Right ventricle myocardium inferior (tissue), 1 donor: ENCODE data around the gene SCP2. TPM values are rescaled to one million over a fixed set of nuclear protein-coding genes. Genes with fewer than 3 reads are reported as not detected.

Source experiments
- ATAC-seq: fragments of 200-7000 bp; cut with Tn5 transposase; one replicate; pipeline ENCODE4 v1.9.1; 2020; ENCODE audit warnings: mild to moderate bottlenecking, moderate library complexity
- DNase-seq: peaks from one replicate; pipeline ENCODE4 v3.0.0; 2021; ENCODE audit errors: missing footprints
- intact Hi-C: fragments of 100-400 bp; cut with DNase I; formaldehyde crosslinking; loops from one replicate; pipeline ENCODE4 v1.11.0; 2022
- total RNA-seq: library from RNA; stranded (reverse); fragmentation: NEBNext Ultra II Directional; extraction: Animal tissue kit (Norgen Biotek cat#: 25700); gene quantifications from one replicate; pipeline ENCODE4 v1.2.1, GENCODE V29; 2021
- donor health status: DM: no; HTN: yes; CAD: no; lungs with severe emphysema.

SCP2 gene
- total RNA-seq, 1 donor from 2014 or later: 132 TPM

DNA sequence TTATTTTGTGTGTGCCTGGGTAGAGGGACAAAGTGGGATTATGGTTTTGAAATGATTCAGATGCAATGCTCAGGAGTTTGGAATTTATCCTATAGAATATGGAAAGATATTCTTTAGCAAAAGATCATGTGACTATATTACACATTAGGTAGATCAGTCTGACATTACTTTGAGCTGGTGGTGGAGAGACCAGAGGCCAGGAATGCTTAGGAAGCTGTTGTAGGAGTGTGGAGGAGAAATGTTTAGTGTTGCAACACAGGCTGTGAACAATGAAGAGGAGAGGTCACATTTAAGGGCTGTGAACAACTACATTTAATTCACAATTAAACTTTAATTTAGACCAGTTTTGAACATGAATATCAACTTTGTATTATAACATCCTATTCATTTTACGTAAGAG, 89.6 kb downstream of the SCP2 start:
- ATAC-seq: no peak
- no peak for DNase-seq
- intact Hi-C loops: loop anchor here (10.0 kb wide), 1 partner anchor 168 kb away; no protein-coding TSS in a partner anchor

DNA sequence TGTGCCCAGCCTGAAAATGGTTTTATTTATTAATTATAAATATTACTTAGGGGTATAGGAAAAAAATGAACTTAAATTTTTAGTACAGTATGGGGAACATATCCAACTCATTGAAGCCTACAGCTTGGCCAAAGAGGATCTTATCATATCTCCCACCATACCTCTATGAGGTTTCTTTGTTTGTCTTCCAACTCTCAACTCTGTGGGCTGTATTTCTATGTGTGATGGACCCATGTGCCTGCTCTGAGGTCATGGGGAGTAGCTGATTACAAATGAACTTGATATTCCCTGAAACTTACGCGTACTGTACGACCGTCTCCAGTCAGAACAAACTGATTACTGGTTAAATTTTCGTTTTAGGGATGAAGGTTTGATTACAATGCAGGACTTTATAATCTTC, 93.5 kb downstream of the SCP2 start:
- DNase-seq: no peak
- no peak for ATAC-seq
- intact Hi-C loops: no loop called here

- ATAC-seq (no peak), DNase-seq (no peak)
- intact Hi-C loops: no loop called here
These were observed 95.1 kb downstream of the SCP2 start for GRCh38 chr1:53022179-53022578.

DNA sequence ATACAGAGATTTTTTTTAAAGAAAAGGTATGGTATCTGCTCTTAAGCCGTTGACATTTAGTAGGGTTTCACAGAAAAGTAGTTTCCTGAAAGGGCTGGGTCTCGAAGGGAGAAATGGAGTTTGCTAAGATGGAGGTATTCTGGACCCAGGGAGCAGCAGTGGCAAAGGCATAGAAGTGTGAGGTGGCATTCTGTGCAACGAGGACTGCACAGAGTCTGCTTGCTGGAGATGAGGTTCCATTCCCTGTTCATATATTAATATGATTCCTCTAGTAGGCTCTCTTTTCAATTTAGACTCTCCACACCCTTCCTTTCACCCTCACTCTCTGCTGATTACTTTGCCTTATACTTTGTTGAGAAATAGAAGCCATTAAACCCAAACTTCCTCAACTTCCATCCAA, 96.5 kb downstream of the SCP2 start:
- no peak for DNase-seq
- intact Hi-C loops: no loop called here
- ATAC-seq: no peak

- intact Hi-C loops: no loop called here
- DNase-seq: no peak
These were observed 97.0 kb downstream of the SCP2 start for GRCh38 chr1:53024117-53024516.

DNA sequence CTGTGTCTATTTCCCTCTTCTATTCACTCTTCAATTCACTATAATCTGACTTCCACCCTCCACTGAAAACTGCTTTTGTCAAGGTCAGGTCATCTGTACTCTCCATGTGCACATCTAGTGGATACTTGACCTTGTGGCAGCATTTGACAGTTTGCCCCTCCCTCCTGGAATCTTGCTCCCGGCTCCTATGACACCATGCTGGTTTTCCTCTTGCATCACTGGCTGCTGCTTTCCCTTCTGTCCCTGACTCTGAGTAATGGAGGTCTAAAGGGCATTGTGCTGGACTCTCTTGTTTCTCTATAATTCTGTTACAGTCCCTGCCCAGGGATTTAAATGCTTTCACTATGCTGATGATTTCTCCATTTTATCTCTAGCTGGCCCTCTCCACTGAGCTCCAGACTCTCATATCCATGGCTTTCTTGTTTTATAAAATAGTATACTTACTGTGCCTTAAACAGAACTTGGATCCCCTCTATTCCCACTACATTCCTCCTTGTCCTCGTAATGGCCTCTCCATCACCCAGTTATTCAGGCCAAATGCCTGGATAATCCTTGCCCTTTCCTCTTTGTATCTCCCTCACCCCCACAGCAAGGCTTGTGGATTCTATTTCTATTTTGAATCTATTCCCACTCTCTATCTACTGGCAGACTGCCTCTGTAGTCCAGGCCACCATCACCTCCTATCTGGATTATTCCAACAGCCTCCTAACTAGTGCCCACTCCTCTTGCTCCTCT, 98.1 kb downstream of the SCP2 start:
- ATAC-seq: peak; percentile 90
- intact Hi-C loops: no loop called here
- DNase-seq: no peak

More at GRCh38 chr1:53024117-53024516, 97.0 kb downstream of the SCP2 start:
- ATAC-seq: no peak

DNA sequence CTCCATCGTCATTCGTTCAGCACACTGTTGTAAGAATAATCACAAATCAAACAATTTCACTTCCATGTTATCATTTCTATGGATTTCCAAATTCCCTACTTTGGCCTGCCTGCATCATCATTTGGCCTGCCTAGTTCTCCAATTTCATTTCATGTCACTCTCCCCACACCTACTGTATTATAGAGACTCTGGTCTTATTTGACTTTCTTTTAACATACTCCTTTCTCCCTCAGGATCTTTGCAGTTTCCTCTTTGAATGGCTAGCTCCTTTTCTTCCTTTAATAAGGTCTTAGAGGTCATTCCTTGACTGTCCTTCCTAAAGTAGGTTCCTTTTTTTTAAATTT, 98.7 kb downstream of the SCP2 start:
- ATAC-seq: no peak
- DNase-seq: no peak
- intact Hi-C loops: no loop called here

- ATAC-seq (no peak), DNase-seq (no peak)
- intact Hi-C loops: no loop called here
These were observed 99.2 kb downstream of the SCP2 start for GRCh38 chr1:53026254-53026653.

GRCh38 chr1:53031732-53032131, 104.7 kb downstream of the SCP2 start:
- DNase-seq (no peak), ATAC-seq (no peak)
- intact Hi-C loops: no loop called here

GRCh38 chr1:53037159-53037558, 110.1 kb downstream of the SCP2 start:
- intact Hi-C loops: no loop called here
- DNase-seq (no peak), ATAC-seq (no peak)

DNA sequence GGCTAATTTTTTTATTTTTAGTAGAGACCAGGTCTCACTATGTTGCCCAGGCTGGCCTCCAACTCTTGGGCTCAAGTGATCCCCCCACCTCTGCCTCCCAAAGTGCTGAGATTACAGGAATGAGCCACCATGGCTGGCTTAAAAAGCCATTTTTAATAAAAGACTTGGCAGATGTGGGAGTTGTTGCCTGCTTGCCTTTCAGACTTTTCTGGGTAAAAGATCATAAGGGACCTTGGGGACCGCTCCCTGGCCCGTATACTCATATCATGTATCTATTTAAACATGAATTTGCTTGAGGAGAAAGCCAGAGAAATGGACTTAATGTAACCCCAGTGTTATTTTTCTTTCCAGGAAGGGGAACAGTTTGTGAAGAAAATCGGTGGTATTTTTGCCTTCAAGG, 111.5 kb downstream of the SCP2 start:
- intact Hi-C loops: no loop called here
- no peak for DNase-seq
- peak; percentile 42 for ATAC-seq

GRCh38 chr1:53043271-53043670, 116.2 kb downstream of the SCP2 start:
- ATAC-seq (no peak), DNase-seq (no peak)
- intact Hi-C loops: no loop called here

DNA sequence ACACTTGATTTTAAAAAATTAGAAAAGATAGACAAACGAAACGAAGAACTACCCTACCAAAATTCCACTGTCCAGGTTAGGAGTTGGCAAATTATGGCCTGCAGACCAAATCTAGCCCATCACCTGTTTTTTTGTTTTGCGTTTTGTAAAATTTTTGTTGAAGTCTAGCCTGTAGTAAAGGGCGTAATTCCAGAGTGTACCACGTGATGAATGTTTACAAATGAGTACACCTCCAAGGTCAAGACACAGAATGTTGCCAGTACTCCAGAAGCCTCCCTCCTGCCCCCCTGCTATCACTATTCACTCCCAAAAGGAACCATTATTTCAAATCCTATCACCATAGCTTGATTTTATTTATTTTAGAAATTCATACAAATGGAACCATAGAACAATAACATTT, 117.8 kb downstream of the SCP2 start:
- intact Hi-C loops: no loop called here
- ATAC-seq (no peak), DNase-seq (no peak)

DNA sequence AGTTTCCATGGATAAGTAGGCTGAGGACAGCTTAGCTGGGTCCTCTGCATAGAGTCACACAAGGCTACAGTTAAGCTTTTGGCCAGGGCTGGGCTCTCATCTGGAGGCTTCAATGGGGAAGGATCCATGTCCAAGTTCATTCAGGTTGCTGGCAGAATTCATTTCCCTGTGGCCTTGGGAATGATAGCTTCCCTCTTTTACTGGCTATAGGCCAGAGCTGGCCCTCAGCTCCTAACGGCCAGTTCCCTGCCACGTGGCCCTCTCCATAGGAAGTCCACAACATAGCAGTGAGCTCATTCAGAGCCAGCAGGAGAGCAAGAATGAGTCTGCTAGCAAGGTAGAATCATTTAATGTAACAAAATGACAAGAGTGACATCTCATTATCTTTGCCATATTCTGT, 119.9 kb downstream of the SCP2 start:
- intact Hi-C loops: no loop called here
- ATAC-seq: peak; percentile 86
- DNase-seq: no peak

- DNase-seq (no peak), ATAC-seq (no peak)
- intact Hi-C loops: no loop called here
These were observed 121.0 kb downstream of the SCP2 start for GRCh38 chr1:53047737-53048736.

DNA sequence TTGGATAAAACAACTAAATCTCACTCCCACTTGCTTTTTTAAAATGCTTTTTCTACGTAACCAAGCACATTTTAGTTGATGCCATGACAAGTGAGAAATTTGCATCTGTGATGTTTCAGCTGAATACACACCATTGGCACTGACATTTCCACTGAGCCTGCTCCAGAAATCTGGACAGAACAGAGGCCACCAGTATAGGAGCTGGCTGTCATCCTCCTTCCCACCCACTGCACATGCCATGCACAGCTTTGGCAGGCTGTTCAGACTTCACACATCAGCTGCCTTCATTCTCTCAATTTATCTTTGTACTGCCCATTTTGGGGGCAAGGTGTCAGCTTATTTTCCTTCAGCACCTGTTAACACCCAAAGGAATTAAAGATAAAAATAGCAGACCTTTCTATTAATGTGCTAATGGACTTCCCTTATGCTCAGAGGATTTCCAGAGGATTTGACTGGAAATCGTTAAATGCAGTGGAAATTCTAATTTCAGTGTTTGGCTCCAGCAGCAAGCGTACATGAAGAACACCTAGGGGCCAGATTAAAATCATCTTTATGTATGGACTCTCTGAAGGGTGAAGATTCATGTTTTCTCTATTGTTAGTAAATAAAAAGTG, 122.0 kb downstream of the SCP2 start:
- ATAC-seq (peak; percentile 89), DNase-seq (no peak)
- intact Hi-C loops: no loop called here

GRCh38 chr1:53049574-53049967, 122.5 kb downstream of the SCP2 start:
- intact Hi-C loops: no loop called here
- DNase-seq (no peak), ATAC-seq (no peak)

GRCh38 chr1:53050310-53050709, 123.2 kb downstream of the SCP2 start:
- ATAC-seq: no peak
- no peak for DNase-seq
- intact Hi-C loops: no loop called here

DNA sequence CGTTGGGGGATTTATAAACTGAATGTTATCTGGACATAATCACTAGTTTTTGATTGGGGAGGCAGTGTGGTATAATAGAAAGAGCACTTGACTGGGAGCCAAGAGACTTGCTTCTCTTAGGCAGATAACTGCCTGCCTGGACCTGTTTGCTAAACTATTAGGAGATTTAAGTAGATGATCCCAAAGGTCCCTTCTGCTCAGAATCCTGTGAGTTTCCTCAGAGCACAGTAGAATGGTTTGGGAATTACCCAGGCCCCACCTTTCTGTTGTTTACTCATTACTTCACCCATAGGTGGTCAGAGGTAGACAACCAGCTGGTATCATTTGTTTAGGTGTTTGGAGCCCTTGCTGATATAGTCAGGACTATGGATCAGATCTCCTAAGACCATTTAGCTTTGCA, 124.6 kb downstream of the SCP2 start:
- ATAC-seq: no peak
- no peak for DNase-seq
- intact Hi-C loops: no loop called here

DNA sequence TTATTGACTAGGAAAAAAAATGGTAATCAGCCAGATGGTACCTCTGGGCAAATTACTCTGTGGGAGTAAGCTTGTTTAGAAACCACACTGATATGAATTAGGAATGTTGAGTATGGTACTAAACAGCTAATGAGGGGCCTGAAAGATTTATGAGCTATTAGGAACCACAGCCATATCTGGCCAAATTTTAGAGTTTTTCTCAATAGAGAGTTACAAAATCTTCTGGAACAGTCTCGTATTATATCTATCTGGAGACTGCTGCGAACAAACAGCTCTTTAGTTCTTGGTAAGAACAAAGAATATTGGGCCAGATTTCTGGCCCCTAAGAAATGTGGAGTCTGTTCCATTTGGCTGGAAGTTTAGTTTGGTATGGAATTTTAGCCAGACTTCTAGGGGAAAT, 130.1 kb downstream of the SCP2 start:
- ATAC-seq: peak; percentile 57
- no peak for DNase-seq
- intact Hi-C loops: no loop called here
